ENCODE measurements around the gene CCDC13. TPM values are rescaled to one million over a fixed set of nuclear protein-coding genes. Genes with fewer than 3 reads are reported as not detected.

CCDC13 gene
- total RNA-seq, 2 experiments from 2014 or later = 0.63 TPM; not detected in 1

DNA sequence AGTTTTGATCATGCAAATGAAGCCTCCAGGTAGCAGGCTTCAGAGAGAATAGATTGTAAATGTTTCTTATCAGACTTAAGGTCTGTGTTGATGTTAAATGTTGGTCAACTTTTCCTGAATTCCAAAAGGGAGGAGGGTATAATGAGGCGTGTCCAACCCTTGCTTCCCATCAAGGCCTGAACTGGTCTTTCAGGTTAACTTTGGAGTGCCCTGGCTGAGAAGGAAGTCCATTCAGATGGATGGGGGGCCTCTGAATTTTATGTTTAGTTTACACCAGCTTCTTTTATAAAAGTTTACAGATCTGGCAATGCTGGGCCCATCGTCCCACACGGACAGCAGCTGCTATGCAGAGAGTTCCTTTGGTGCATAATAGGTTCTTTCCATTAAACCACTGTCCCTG is 8.9 kb downstream of the CCDC13 start:
- Mint-ChIP-seq H3K4me1 (ENCODE audit: low read depth) (no peaks in the 10 kb centered on the region), H3K36me3 (ENCODE audit: low read depth) (no peaks in the 10 kb centered on the region), H3K27ac (no peak overlapping the region), H3K4me3 (no peak overlapping the region), H3K9me3 (ENCODE audit: insufficient read depth) (no peaks in the 10 kb centered on the region), H3K27me3 (ENCODE audit: low read depth) (peaks cover 7% of the 10 kb centered on the region)
- DNase-seq (no peak), ATAC-seq (no peak)
- POLR2A ChIA-PET = no interaction called here
- CTCF ChIA-PET = interaction anchor here (1.2 kb wide), 1 partner anchor 16 kb away, joined by 3 read pairs; no protein-coding TSS in a partner anchor

GRCh38 chr3:42763021-42763420 is 10.0 kb downstream of the CCDC13 start:
- H3K36me3 Mint-ChIP-seq (ENCODE audit: low read depth) = no peaks in the 10 kb centered on the region
- no peaks in the 10 kb centered on the region for H3K9me3 Mint-ChIP-seq (ENCODE audit: insufficient read depth)
- ChIA-PET CTCF (interaction anchor here (0.7 to 1.3 kb wide), 3 partner anchors 15 to 22 kb away, joined by 3 read pairs; no protein-coding TSS in a partner anchor), POLR2A (no interaction called here)
- H3K27me3 Mint-ChIP-seq (ENCODE audit: low read depth) = peaks cover 12% of the 10 kb centered on the region
- no peak overlapping the region for H3K4me3 Mint-ChIP-seq
- DNase-seq (no peak), ATAC-seq (no peak)
- no peaks in the 10 kb centered on the region for H3K4me1 Mint-ChIP-seq (ENCODE audit: low read depth)
- H3K27ac Mint-ChIP-seq = no peak overlapping the region

GRCh38 chr3:42762046-42762724 is 10.9 kb downstream of the CCDC13 start:
- H3K27ac Mint-ChIP-seq = no peak overlapping the region
- H3K4me1 Mint-ChIP-seq (ENCODE audit: low read depth) = no peaks in the 10 kb centered on the region
- peaks cover 10% of the 10 kb centered on the region for H3K27me3 Mint-ChIP-seq (ENCODE audit: low read depth)
- ChIA-PET CTCF (interaction anchor here (0.7 to 1.3 kb wide), 2 partner anchors 18 to 21 kb away, joined by 3 read pairs; no protein-coding TSS in a partner anchor), POLR2A (no interaction called here)
- no peaks in the 10 kb centered on the region for H3K36me3 Mint-ChIP-seq (ENCODE audit: low read depth)
- H3K9me3 Mint-ChIP-seq (ENCODE audit: insufficient read depth) = no peaks in the 10 kb centered on the region
- ATAC-seq (no peak), DNase-seq (no peak)
- no peak overlapping the region for H3K4me3 Mint-ChIP-seq

DNA sequence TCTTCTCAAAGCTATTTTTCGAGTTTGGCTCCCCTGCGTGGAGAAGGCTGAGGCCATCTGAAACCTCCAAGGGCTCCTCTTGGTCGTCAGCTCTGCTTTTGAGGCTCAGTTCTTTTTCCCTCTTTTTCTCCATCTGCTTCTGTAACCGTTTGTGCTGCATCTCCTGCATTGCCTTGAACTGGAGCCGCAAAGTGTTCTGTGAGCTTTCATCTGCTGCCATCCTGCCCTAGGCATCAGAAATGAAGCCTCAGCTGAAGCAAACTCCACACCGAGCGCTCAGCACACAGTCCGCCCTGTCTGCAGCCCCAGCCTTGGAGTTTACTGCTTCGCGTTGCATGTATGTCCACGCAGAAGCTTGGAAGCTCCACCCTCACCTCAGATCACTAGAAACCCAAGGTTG is 14.9 kb downstream of the CCDC13 start:
- H3K27ac Mint-ChIP-seq = no peak overlapping the region
- no peaks in the 10 kb centered on the region for H3K9me3 Mint-ChIP-seq (ENCODE audit: insufficient read depth)
- POLR2A ChIA-PET = interaction anchor here (0.6 kb wide), 1 partner anchor 29 kb away, joined by 3 read pairs; no protein-coding TSS in a partner anchor
- no peak overlapping the region for H3K4me3 Mint-ChIP-seq
- CTCF ChIA-PET = interaction anchor here (1.0 to 2.1 kb wide), 2 partner anchors 13 to 22 kb away, joined by 3 to 12 read pairs; no protein-coding TSS in a partner anchor
- H3K27me3 Mint-ChIP-seq (ENCODE audit: low read depth) = peaks cover 9% of the 10 kb centered on the region
- ATAC-seq (no peak), DNase-seq (no peak)
- H3K4me1 Mint-ChIP-seq (ENCODE audit: low read depth) = peaks cover 2% of the 10 kb centered on the region
- H3K36me3 Mint-ChIP-seq (ENCODE audit: low read depth) = no peaks in the 10 kb centered on the region

- no peak for ATAC-seq
- Mint-ChIP-seq H3K4me3 (no peak overlapping the region), H3K27ac (no peak overlapping the region), H3K36me3 (ENCODE audit: low read depth) (no peaks in the 10 kb centered on the region), H3K9me3 (ENCODE audit: insufficient read depth) (no peaks in the 10 kb centered on the region), H3K4me1 (ENCODE audit: low read depth) (peaks cover 2% of the 10 kb centered on the region), H3K27me3 (ENCODE audit: low read depth) (peaks cover 9% of the 10 kb centered on the region)
- no peak for DNase-seq
- ChIA-PET CTCF (interaction anchor here (0.9 to 2.1 kb wide), 2 partner anchors 12 to 22 kb away, joined by 3 to 12 read pairs; no protein-coding TSS in a partner anchor), POLR2A (no interaction called here)
These were observed 16.3 kb downstream of the CCDC13 start for GRCh38 chr3:42756681-42757213.

DNA sequence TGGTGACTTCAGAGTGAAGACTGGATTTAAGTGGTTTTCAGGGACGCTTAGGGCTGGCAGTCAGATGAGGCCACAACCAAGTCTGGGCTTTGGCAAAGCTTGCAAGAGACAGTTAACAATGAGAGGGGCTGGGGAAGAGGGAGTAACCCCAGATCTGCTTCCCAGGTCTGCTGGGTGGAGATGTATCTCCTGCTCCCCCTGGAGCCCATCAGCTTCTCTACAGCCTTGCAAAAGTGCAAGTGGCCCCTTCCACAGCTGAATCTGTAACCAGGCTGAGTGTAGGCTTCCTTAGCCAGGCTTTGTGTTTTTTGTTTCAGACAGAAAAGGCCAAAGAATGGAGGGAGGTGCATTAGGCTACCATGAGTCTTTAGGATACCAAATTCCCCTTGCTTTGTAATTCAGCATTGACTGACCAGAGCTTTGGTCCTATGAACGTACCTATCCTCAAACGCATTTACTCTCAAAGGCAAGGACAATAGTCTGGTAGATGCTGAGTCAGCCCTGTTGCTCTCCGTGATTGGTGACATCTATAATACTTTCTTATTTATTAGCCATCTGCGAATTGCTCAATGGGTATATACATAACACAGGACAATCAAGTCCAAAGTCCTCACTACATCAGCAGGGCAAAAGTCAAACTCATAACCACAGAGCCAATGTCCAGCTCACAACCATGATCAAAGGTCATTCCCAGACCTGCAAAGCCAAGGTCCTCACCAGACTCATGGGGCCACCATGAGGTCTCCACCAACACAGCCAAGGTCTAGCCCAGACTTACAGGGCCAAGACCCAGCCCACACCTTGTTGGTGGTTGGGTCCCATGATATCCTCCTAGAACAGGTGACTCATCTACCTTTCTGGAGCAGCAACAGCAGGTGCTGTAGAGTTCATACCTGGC is 17.1 kb downstream of the CCDC13 start:
- Mint-ChIP-seq H3K4me3 (no peak overlapping the region), H3K36me3 (ENCODE audit: low read depth) (no peaks in the 10 kb centered on the region), H3K9me3 (ENCODE audit: insufficient read depth) (no peaks in the 10 kb centered on the region), H3K27ac (no peak overlapping the region), H3K27me3 (ENCODE audit: low read depth) (peaks cover 9% of the 10 kb centered on the region), H3K4me1 (ENCODE audit: low read depth) (peaks cover 2% of the 10 kb centered on the region)
- CTCF ChIA-PET = interaction anchor here (0.7 to 1.9 kb wide), 3 partner anchors 13 to 143 kb away, joined by 3 to 4 read pairs (median 3); no protein-coding TSS in a partner anchor
- ATAC-seq (peak; percentile 55), DNase-seq (peak; percentile 31)
- POLR2A ChIA-PET = no interaction called here

DNA sequence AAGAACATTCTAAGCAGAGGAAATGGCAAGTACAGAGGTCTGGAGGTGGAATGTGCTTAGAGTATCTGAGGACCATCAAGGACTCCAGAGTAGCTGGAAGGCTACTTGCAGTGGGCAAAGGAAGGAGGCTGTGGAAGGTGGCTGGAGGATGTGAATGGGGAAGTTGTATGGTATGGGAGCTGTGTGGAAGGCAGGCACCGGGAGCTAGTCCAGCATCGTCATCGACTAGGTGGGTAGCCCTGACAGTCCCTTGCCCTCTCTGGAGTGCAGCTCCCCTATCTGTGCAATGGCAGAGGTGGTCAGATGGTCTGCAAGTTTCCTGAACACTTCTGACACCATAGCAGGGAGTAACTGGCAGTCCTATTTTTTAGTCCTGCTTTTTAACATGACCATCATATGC is 19.3 kb downstream of the CCDC13 start:
- Mint-ChIP-seq H3K4me3 (no peak overlapping the region), H3K36me3 (ENCODE audit: low read depth) (no peaks in the 10 kb centered on the region), H3K4me1 (ENCODE audit: low read depth) (peaks cover 5% of the 10 kb centered on the region), H3K9me3 (ENCODE audit: insufficient read depth) (no peaks in the 10 kb centered on the region), H3K27ac (no peak overlapping the region), H3K27me3 (ENCODE audit: low read depth) (peaks cover 9% of the 10 kb centered on the region)
- ChIA-PET CTCF (interaction anchor here (1.5 to 2.3 kb wide), 2 partner anchors 9 to 86 kb away, joined by 4 to 9 read pairs; no protein-coding TSS in a partner anchor), POLR2A (no interaction called here)
- ATAC-seq = no peak
- DNase-seq = no peak

- Mint-ChIP-seq H3K9me3 (ENCODE audit: insufficient read depth) (no peaks in the 10 kb centered on the region), H3K36me3 (ENCODE audit: low read depth) (no peaks in the 10 kb centered on the region), H3K4me1 (ENCODE audit: low read depth) (peaks cover 11% of the 10 kb centered on the region), H3K4me3 (no peak overlapping the region), H3K27me3 (ENCODE audit: low read depth) (peaks cover 4% of the 10 kb centered on the region), H3K27ac (no peak overlapping the region)
- no peak for DNase-seq
- ChIA-PET POLR2A (no interaction called here), CTCF (interaction anchor here (0.7 to 2.3 kb wide), 3 partner anchors 8 to 164 kb away, joined by 3 to 9 read pairs (median 4); no protein-coding TSS in a partner anchor)
- ATAC-seq = no peak
These were observed 20.1 kb downstream of the CCDC13 start for GRCh38 chr3:42752961-42753360.

GRCh38 chr3:42752441-42752840 is 20.6 kb downstream of the CCDC13 start:
- Mint-ChIP-seq H3K4me3 (no peak overlapping the region), H3K27me3 (ENCODE audit: low read depth) (peaks cover 4% of the 10 kb centered on the region), H3K9me3 (ENCODE audit: insufficient read depth) (no peaks in the 10 kb centered on the region), H3K27ac (no peak overlapping the region), H3K36me3 (ENCODE audit: low read depth) (no peaks in the 10 kb centered on the region), H3K4me1 (ENCODE audit: low read depth) (peaks cover 17% of the 10 kb centered on the region)
- CTCF ChIA-PET = interaction anchor here (1.5 kb wide), 1 partner anchor 87 kb away, joined by 4 read pairs; no protein-coding TSS in a partner anchor
- ATAC-seq = no peak
- POLR2A ChIA-PET = no interaction called here
- no peak for DNase-seq

DNA sequence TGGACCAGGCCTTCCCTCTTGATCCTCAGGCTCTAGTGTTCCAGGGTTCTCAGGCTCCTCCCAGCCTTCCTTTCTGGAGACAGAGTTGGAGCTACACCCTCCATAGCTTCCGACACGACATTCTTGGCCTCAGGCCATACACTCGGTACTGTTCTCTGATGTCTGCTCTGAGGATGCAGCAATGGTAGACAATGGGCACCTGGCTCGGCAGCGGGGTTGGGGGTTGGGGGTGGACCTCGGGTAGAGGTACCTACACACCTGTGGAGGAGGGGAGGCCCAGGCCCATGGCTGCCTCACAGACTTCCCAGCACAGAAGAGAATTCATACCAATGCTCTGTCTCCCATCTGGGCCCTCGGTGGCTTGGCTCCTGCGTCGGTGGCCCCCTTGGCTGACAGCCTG is 21.4 kb downstream of the CCDC13 start:
- H3K9me3 Mint-ChIP-seq (ENCODE audit: insufficient read depth) = no peaks in the 10 kb centered on the region

GRCh38 chr3:42750834-42751233 is 22.2 kb downstream of the CCDC13 start:
- no peak for ATAC-seq
- Mint-ChIP-seq H3K9me3 (ENCODE audit: insufficient read depth) (no peaks in the 10 kb centered on the region), H3K27me3 (ENCODE audit: low read depth) (peaks cover 4% of the 10 kb centered on the region), H3K36me3 (ENCODE audit: low read depth) (no peaks in the 10 kb centered on the region), H3K4me1 (ENCODE audit: low read depth) (peaks cover 20% of the 10 kb centered on the region), H3K27ac (no peak overlapping the region), H3K4me3 (no peak overlapping the region)
- no peak for DNase-seq
- ChIA-PET CTCF (interaction anchor here (1.2 kb wide), 1 partner anchor 137 kb away, joined by 3 read pairs; no protein-coding TSS in a partner anchor), POLR2A (no interaction called here)

More for the DNA sequence above, 21.4 kb downstream of the CCDC13 start:
- Mint-ChIP-seq H3K27me3 (ENCODE audit: low read depth) (peaks cover 4% of the 10 kb centered on the region), H3K4me3 (no peak overlapping the region), H3K27ac (no peak overlapping the region), H3K4me1 (ENCODE audit: low read depth) (peaks cover 20% of the 10 kb centered on the region), H3K36me3 (ENCODE audit: low read depth) (no peaks in the 10 kb centered on the region)
- CTCF ChIA-PET = interaction anchor here (1.2 kb wide), 1 partner anchor 138 kb away, joined by 3 read pairs; no protein-coding TSS in a partner anchor
- POLR2A ChIA-PET = no interaction called here
- ATAC-seq (no peak), DNase-seq (no peak)
